ENCODE data around the gene EIF4G2.

DNA sequence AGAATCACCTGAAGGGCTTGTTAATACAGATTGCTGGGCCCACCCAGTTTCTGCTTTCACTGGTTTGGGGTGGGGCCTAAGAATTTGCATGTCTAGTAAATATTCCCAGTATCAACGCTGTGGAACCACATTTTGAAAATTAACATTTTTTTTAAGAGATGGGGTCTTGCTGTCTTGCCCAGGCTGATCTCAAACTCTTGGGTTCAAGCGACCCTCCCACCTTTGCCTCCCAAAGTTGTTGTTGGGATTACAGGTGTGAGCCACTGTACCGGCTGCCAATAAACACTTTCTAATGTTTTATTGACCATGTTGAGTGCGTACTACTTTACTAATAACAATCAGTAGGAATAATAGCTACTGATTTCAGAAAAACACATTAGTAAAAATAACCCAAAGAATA, 2.5 kb downstream of the EIF4G2 start:
- no peak for TF ChIP-seq FOXP2 (optimal IDR thresholded peaks at IDR 0.05; ENCODE audit: borderline replicate concordance, extremely low read depth, extremely low read length, insufficient read depth)
- TF ChIP-seq TAF1 (IDR thresholded peaks at IDR 0.05; ENCODE audit: borderline replicate concordance, insufficient read depth, low read length) = no peak

Measured in PFSK-1 (cell line).